Activated CD8-positive, alpha-beta memory T cell treated with anti-CD3 and anti-CD28 coated beads, Interleukin-2, amount 10 ng/mL, durations not matched to agents 7 days and 5 days (primary cell): ENCODE results near the gene IL6R. TPM values are rescaled to one million over a fixed set of nuclear protein-coding genes. Genes with fewer than 3 reads are reported as not detected.

Experiments
- ATAC-seq: fragments of 150-1000 bp; cut with Tn5 transposase; one replicate; pipeline ENCODE4 v1.10.0; 2021; ENCODE audit warnings: moderate library complexity
- CTCF ChIA-PET: fragments of 350-600 bp; sonication (Branson Sonifier 250); formaldehyde crosslinking; loops from one replicate; lab custom pipeline; 2021; ENCODE audit warnings: antibody characterized with exemption; lab: Charles Lee
- DNase-seq: peaks from one replicate; pipeline ENCODE4 v3.0.0-alpha.2; 2020
- H3K27ac Mint-ChIP-seq: one replicate; pipeline ENCODE4 v1.8.0; 2021; ENCODE audit warnings: mild to moderate bottlenecking, mixed read lengths
- H3K27me3 Mint-ChIP-seq: one replicate; pipeline ENCODE4 v1.8.0; 2021; ENCODE audit warnings: mixed read lengths
- H3K36me3 Mint-ChIP-seq: one replicate; pipeline ENCODE4 v1.8.0; 2021; ENCODE audit warnings: mild to moderate bottlenecking, mixed read lengths
- H3K4me1 Mint-ChIP-seq: one replicate; pipeline ENCODE4 v1.8.0; 2021; ENCODE audit warnings: mixed read lengths
- H3K4me3 Mint-ChIP-seq: one replicate; pipeline ENCODE4 v1.8.0; 2021; ENCODE audit warnings: mild to moderate bottlenecking, moderate library complexity, mixed read lengths
- H3K9me3 Mint-ChIP-seq: one replicate; pipeline ENCODE4 v1.8.0; 2022; ENCODE audit warnings: low read depth, mixed read lengths
- total RNA-seq, 2 experiments: library from RNA; stranded (reverse); gene quantifications; one replicate each; pipeline ENCODE4 v1.2.3, GENCODE V29; 2021

Gene IL6R
- total RNA-seq, 2 experiments from 2014 or later = 0.53 to 0.66 TPM

DNA sequence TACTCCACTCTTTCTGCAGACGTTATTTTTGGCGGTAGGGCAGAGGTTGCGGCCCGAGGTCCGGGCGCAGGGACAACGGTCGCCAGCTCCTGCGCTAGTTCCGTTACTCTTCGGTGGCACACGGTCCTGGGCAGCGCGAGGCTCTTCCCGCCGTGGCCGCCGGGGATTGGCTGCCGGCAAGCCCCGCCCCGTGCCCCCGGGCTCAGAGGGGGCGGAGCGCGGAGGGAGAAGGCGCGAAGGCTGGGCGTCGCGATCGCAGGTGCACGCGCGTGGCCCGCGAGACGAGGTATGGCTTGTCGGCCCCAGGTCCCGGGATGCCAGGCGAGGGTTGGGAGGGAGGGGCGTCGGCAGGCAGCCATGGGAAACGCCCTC, 97.6 kb downstream of the IL6R start:
- Mint-ChIP-seq H3K27me3 (peaks cover 77% of the 10 kb centered on the region), H3K9me3 (no peaks in the 10 kb centered on the region), H3K4me3 (no peak overlapping the region), H3K4me1 (peaks cover 4% of the 10 kb centered on the region), H3K27ac (no peak overlapping the region), H3K36me3 (peaks cover 2% of the 10 kb centered on the region)
- CTCF ChIA-PET = no interaction called here
- DNase-seq = no peak
- no peak for ATAC-seq

DNA sequence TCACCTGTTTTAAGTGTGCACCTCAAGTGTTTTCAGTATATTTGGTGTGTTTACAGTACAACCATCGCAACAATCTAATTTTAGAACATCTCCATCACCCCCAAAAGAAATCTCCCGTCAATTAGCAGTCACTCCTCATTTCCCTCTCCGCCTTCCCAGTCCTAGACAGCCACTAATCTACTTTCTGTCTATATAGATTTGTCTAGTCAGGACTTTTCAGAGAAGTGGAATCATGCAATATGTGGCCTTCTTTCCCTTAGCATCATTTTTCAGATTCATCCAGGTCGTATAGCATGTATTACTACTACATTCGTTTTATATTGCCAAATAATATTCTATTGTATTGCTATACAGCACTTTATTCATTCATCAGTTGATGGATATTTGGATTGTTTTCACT, 98.8 kb downstream of the IL6R start:
- H3K27ac Mint-ChIP-seq = no peak overlapping the region
- H3K4me1 Mint-ChIP-seq = peaks cover 4% of the 10 kb centered on the region
- CTCF ChIA-PET = no interaction called here
- H3K27me3 Mint-ChIP-seq = peaks cover 82% of the 10 kb centered on the region
- H3K9me3 Mint-ChIP-seq = no peaks in the 10 kb centered on the region
- no peaks in the 10 kb centered on the region for H3K36me3 Mint-ChIP-seq
- no peak overlapping the region for H3K4me3 Mint-ChIP-seq
- DNase-seq = no peak
- ATAC-seq = no peak

DNA sequence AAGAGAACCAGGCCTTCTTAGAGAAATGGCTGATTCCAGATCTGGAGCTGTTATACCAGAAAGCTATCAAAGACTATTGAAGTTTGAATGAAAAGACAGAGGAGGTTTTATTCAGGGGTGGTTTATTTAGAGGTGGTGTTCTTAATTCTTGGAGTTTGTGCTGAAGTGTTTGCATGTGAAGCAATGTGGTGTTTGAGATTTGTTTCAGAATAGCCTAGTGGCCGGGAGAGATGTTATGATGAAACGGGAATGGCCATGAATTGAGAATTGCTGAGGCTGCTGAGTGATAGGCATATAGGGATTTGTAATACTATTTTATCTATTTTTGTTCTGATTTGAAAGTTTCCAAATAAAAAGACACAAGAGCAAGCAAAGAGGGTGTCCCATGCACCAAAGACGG, 107.6 kb downstream of the IL6R start:
- Mint-ChIP-seq H3K36me3 (no peaks in the 10 kb centered on the region), H3K27me3 (peaks cover 56% of the 10 kb centered on the region), H3K4me3 (no peak overlapping the region), H3K4me1 (no peaks in the 10 kb centered on the region), H3K27ac (no peak overlapping the region), H3K9me3 (no peaks in the 10 kb centered on the region)
- ATAC-seq = no peak
- DNase-seq = no peak
- CTCF ChIA-PET = no interaction called here

DNA sequence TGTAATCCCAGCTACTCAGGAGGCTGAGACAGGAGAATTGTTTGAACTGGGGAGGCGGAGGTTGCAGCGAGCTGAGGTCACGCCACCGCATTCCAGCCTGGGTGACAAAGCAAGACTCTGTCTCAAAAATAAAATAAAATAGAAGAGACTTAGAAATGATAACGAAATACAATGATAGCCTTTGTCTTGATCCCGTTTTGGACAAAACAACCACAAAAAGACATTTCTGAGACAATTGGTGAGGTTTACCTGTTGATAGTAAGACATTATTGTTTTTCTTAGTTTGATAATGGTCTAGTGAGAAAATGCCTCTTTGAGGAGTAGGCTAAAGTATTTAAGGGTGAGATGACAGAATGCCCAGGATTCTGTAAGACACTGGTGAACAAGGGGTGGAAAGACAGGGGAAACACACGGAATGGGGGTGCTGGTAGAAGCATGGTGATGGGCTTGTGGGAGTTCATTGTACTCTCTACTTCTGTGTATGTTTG, 109.0 kb downstream of the IL6R start:
- DNase-seq (no peak), ATAC-seq (no peak)
- H3K9me3 Mint-ChIP-seq = no peaks in the 10 kb centered on the region
- no peaks in the 10 kb centered on the region for H3K36me3 Mint-ChIP-seq
- CTCF ChIA-PET = no interaction called here
- no peaks in the 10 kb centered on the region for H3K4me1 Mint-ChIP-seq
- no peak overlapping the region for H3K27ac Mint-ChIP-seq
- H3K27me3 Mint-ChIP-seq = peaks cover 47% of the 10 kb centered on the region
- no peak overlapping the region for H3K4me3 Mint-ChIP-seq

DNA sequence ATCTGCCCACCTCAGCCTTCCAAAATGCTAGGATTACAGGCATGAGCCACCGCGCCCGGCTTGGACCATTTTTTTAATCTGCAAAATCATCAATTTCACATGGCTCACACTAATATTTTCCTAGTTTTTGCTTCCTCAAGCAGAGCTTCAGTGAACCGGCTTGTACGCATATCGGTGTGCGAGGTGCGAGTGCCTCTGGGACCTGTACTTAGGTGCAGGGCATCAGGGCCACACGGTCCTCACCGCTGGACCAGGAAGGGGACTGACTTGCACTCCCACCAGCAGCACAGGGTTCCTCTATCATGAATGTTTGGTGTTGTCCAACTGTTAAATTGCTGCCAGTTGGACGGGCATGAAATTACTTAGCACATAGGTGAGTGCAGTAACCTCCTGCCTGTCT, 112.5 kb downstream of the IL6R start:
- no peak overlapping the region for H3K27ac Mint-ChIP-seq
- CTCF ChIA-PET = interaction anchor here (1.0 to 1.8 kb wide), 2 partner anchors 29 to 38 kb away, joined by 4 read pairs; no protein-coding TSS in a partner anchor

More for the DNA sequence above, 112.5 kb downstream of the IL6R start:
- Mint-ChIP-seq H3K4me1 (no peaks in the 10 kb centered on the region), H3K36me3 (no peaks in the 10 kb centered on the region), H3K9me3 (no peaks in the 10 kb centered on the region), H3K4me3 (no peak overlapping the region), H3K27me3 (peaks cover 44% of the 10 kb centered on the region)
- no peak for DNase-seq
- ATAC-seq = no peak

Other genes starting within 250 kb of the IL6R start
- 100 to 1,000 TPM; 678 to 780 TPM for gene TPM3, start 213.2 kb upstream of the IL6R start, total RNA-seq
- not detected for gene CFAP141, start 199.0 kb upstream of the IL6R start, total RNA-seq
- 100 to 1,000 TPM; 162 to 201 TPM for gene UBAP2L, start 184.4 kb upstream of the IL6R start, total RNA-seq
- gene HAX1, start 132.7 kb upstream of the IL6R start, total RNA-seq = 100 to 1,000 TPM; 104 to 123 TPM
- not detected for gene AQP10, start 84.2 kb upstream of the IL6R start, total RNA-seq
- gene ATP8B2, start 79.8 kb upstream of the IL6R start, total RNA-seq = 10 to 100 TPM; 46.3 to 67.3 TPM
- not detected for gene TDRD10, start 96.9 kb downstream of the IL6R start, total RNA-seq
- not detected for gene SHE, start 97.1 kb downstream of the IL6R start, total RNA-seq
- gene UBE2Q1, start 153.3 kb downstream of the IL6R start, total RNA-seq = 100 to 1,000 TPM; 103 to 110 TPM
- gene CHRNB2, start 162.4 kb downstream of the IL6R start, total RNA-seq = not detected
- 100 to 1,000 TPM; 369 to 434 TPM for gene ADAR, start 202.8 kb downstream of the IL6R start, total RNA-seq